Measurements from ENCODE around the gene CACNA2D3. TPM values are rescaled to one million over a fixed set of nuclear protein-coding genes. Genes with fewer than 3 reads are reported as not detected.

Gene CACNA2D3
- polyA plus RNA-seq, 1 donor = 0.97 TPM

DNA sequence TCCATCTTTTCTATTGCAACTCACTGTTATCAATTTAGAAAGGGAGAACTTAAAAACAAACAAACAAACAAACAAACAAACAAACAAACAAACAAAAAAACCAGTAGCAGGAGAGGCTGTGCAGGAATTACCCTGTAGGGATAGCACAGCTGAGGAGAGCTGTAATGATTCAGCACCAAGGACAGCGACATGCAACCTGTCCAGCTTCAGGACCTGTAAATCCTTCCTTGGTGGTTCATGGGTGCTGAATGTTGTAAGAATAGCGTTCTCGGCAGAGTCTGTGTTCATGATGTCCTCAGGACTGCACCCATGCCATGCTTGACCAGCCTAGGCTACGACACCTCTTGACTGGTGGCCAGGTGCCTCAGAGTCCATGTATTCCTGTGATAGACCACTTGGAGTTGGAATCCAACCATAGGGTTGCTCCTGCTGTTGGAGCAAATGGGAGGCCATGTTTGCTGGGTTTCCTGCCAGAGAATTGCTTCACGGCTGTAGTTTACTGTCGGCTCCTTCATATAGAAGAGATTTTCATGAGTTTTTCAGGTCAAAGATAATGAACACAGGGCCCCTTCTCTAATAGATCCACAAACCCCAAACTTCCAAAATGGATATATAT is 65.9 kb downstream of the CACNA2D3 start:
- H3K4me1 ChIP-seq (ENCODE audit: control insufficient read depth, insufficient read depth, low read length) = no peaks in the 10 kb centered on the region
- no peaks in the 10 kb centered on the region for H3K9me3 ChIP-seq (ENCODE audit: control insufficient read depth, low read depth, low read length)
- no peaks in the 10 kb centered on the region for H3K36me3 ChIP-seq (ENCODE audit: control insufficient read depth, insufficient read depth, low read length)
- WGBS (ENCODE audit: insufficient coverage, low lambda C conversion rate) = 90% methylated on average over 2 of the region's 6 CpGs
- peak; percentile 35 to 42 for DNase-seq
- H3K27me3 ChIP-seq (ENCODE audit: control insufficient read depth, insufficient read depth, low read length) = no peaks in the 10 kb centered on the region
- no peak overlapping the region for H3K27ac ChIP-seq (ENCODE audit: low read length)
- no peak overlapping the region for H3K4me3 ChIP-seq (ENCODE audit: low read length)

DNA sequence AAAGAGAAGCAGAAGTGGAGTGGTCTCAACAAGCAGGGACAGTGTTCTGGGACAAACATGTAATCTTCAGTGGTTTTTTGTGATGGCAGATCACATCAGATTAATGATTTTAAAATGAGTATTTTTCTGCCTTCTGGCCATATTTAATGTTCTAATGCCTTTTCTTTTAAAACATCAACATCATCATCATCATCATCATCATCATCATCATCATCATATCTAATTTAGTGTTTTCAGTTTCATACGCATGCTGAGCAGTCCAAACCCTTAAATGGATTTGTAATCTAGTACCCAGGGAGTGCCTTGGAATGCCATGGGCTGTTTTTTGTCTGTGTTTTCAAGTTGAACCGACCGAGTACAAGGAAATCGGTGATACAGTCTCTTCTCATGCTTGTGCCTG is 68.9 kb downstream of the CACNA2D3 start:
- no peak overlapping the region for H3K27ac ChIP-seq (ENCODE audit: low read length)
- H3K9me3 ChIP-seq (ENCODE audit: control insufficient read depth, low read depth, low read length) = no peaks in the 10 kb centered on the region
- no peaks in the 10 kb centered on the region for H3K36me3 ChIP-seq (ENCODE audit: control insufficient read depth, insufficient read depth, low read length)
- WGBS (ENCODE audit: insufficient coverage, low lambda C conversion rate) = no CpG with 5 or more reads among the region's 4 CpGs
- no peaks in the 10 kb centered on the region for H3K4me1 ChIP-seq (ENCODE audit: control insufficient read depth, insufficient read depth, low read length)
- H3K4me3 ChIP-seq (ENCODE audit: low read length) = no peak overlapping the region
- H3K27me3 ChIP-seq (ENCODE audit: control insufficient read depth, insufficient read depth, low read length) = no peaks in the 10 kb centered on the region
- no peak for DNase-seq

DNA sequence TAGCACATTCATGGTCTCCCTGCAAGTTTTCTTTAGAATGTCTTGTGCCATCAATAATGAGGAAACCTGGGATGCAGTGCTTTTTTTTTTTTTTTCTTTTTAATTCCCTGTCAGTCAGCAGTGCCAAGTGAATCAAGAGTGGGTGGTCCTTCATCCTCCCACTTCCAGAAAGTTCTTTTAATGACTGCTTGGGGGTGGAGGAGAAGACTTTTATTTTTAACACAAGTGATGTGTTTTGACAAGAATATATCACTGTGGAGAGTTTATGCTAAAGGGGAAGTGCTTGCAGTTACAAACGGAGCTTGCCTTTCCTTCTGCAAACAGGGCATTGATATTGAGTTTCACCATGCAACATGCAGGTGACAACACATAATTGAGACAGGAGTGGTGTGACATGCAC is 69.7 kb downstream of the CACNA2D3 start:
- Histone ChIP-seq H3K27ac (ENCODE audit: low read length) (no peak overlapping the region), H3K9me3 (ENCODE audit: control insufficient read depth, low read depth, low read length) (no peaks in the 10 kb centered on the region), H3K27me3 (ENCODE audit: control insufficient read depth, insufficient read depth, low read length) (no peaks in the 10 kb centered on the region), H3K36me3 (ENCODE audit: control insufficient read depth, insufficient read depth, low read length) (no peaks in the 10 kb centered on the region), H3K4me1 (ENCODE audit: control insufficient read depth, insufficient read depth, low read length) (no peaks in the 10 kb centered on the region), H3K4me3 (ENCODE audit: low read length) (no peak overlapping the region)
- 20% methylated on average over 1 of the region's 1 CpG for WGBS (ENCODE audit: insufficient coverage, low lambda C conversion rate)
- DNase-seq = no peak

DNA sequence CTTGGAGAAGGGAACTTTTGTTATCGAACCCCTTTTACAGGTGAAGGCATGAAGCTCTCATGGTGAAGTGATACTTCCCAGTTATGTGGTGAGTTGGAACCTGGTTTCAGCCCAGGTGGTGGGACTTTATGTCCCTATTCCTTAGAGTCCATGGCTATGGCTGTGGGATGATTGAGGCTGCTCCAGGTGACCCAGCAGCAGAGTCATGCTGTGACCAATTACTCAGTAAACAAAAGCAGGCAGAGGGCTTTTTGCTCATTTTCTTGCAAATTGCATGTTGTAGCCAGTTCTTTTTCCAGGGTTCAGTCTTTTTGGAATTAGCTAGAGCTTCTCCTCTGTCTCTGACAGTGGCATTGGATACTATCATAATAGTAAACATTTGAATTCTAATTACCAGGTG is 70.7 kb downstream of the CACNA2D3 start:
- Histone ChIP-seq H3K9me3 (ENCODE audit: control insufficient read depth, low read depth, low read length) (no peaks in the 10 kb centered on the region), H3K4me1 (ENCODE audit: control insufficient read depth, insufficient read depth, low read length) (no peaks in the 10 kb centered on the region), H3K27me3 (ENCODE audit: control insufficient read depth, insufficient read depth, low read length) (no peaks in the 10 kb centered on the region), H3K36me3 (ENCODE audit: control insufficient read depth, insufficient read depth, low read length) (no peaks in the 10 kb centered on the region), H3K27ac (ENCODE audit: low read length) (no peak overlapping the region), H3K4me3 (ENCODE audit: low read length) (no peak overlapping the region)
- WGBS (ENCODE audit: insufficient coverage, low lambda C conversion rate) = no CpG with 5 or more reads among the region's 1 CpG
- DNase-seq = no peak

DNA sequence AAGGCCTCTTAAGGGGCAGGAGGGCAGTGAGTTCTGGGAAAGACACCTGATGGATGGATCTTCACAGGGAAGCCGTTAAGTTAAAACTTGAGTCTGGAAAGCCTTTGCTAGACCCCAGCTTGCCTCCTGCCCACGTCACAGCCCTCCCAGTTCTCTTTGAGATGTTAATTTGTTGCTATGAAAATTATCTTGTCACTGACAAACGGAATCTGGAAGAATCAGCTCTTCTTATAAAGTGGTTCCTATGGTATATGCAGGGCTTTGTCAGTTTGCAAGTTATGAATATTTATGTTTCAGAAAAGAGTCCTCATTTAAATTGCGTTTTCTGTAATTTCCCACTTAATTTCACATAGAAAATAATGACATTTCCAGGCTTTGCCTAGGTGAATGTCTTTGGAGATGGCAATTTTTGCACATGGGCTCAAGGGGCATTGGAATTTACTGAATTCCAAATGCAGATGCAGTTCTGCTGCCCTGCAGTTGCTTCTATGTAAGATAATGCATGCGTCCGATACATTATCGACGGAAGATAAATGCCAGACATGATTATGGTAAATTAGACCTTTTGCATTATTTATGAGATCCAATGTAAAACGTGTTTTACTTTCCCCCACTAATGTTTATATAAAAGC is 74.1 kb downstream of the CACNA2D3 start:
- no peaks in the 10 kb centered on the region for H3K36me3 ChIP-seq (ENCODE audit: control insufficient read depth, insufficient read depth, low read length)
- no peak overlapping the region for H3K27ac ChIP-seq (ENCODE audit: low read length)
- DNase-seq = no peak
- 95% methylated on average over 4 of the region's 9 CpGs for WGBS (ENCODE audit: insufficient coverage, low lambda C conversion rate)
- H3K27me3 ChIP-seq (ENCODE audit: control insufficient read depth, insufficient read depth, low read length) = no peaks in the 10 kb centered on the region
- H3K4me1 ChIP-seq (ENCODE audit: control insufficient read depth, insufficient read depth, low read length) = no peaks in the 10 kb centered on the region
- H3K4me3 ChIP-seq (ENCODE audit: low read length) = no peak overlapping the region
- no peaks in the 10 kb centered on the region for H3K9me3 ChIP-seq (ENCODE audit: control insufficient read depth, low read depth, low read length)

DNA sequence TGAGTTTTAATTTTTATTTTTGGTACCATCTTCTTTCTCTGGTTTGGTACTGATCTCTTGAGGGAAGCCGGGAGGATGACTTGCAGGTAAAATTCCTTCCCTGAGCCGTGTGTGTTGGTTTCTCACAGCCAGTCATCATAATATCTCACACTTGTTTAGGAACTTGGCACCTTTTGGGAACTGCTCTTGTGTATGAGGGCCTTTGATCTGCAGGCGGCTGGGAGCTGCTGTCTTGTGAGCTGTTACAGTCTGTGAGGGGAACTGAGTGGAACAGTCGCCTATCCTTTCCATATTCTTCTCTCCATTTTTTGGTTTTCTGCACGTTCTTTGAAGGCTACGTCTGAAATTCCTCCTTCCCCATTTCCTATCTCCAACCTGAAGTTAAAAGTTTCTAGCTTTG is 75.2 kb downstream of the CACNA2D3 start:
- H3K36me3 ChIP-seq (ENCODE audit: control insufficient read depth, insufficient read depth, low read length) = no peaks in the 10 kb centered on the region
- no peaks in the 10 kb centered on the region for H3K9me3 ChIP-seq (ENCODE audit: control insufficient read depth, low read depth, low read length)
- DNase-seq = no peak
- WGBS (ENCODE audit: insufficient coverage, low lambda C conversion rate) = no CpG with 5 or more reads among the region's 6 CpGs
- no peak overlapping the region for H3K4me3 ChIP-seq (ENCODE audit: low read length)
- no peaks in the 10 kb centered on the region for H3K27me3 ChIP-seq (ENCODE audit: control insufficient read depth, insufficient read depth, low read length)
- H3K4me1 ChIP-seq (ENCODE audit: control insufficient read depth, insufficient read depth, low read length) = no peaks in the 10 kb centered on the region
- H3K27ac ChIP-seq (ENCODE audit: low read length) = no peak overlapping the region

DNA sequence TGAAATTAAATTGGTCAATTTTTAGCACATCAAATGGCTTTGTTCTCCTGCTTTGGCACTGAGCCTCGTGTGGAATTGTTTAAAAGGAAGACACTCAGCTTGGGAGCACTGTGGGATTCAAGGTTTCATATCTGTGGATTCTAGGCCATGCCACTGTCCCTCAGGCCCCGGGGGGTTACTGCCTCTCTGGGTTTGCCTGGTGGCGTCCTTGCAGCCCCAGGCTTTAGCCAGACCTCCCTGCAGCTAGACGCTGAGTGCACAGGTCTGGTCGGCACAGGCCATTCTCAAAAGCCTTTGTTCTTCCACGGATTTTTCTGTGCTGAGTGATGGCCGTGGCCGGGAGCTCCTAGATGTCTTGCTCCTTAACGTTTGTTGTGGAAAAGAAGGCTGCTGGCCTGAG is 76.2 kb downstream of the CACNA2D3 start:
- Histone ChIP-seq H3K4me1 (ENCODE audit: control insufficient read depth, insufficient read depth, low read length) (no peaks in the 10 kb centered on the region), H3K27me3 (ENCODE audit: control insufficient read depth, insufficient read depth, low read length) (no peaks in the 10 kb centered on the region), H3K4me3 (ENCODE audit: low read length) (no peak overlapping the region), H3K27ac (ENCODE audit: low read length) (no peak overlapping the region), H3K9me3 (ENCODE audit: control insufficient read depth, low read depth, low read length) (no peaks in the 10 kb centered on the region), H3K36me3 (ENCODE audit: control insufficient read depth, insufficient read depth, low read length) (no peaks in the 10 kb centered on the region)
- 91% methylated on average over 1 of the region's 9 CpGs for WGBS (ENCODE audit: insufficient coverage, low lambda C conversion rate)
- DNase-seq = no peak

DNA sequence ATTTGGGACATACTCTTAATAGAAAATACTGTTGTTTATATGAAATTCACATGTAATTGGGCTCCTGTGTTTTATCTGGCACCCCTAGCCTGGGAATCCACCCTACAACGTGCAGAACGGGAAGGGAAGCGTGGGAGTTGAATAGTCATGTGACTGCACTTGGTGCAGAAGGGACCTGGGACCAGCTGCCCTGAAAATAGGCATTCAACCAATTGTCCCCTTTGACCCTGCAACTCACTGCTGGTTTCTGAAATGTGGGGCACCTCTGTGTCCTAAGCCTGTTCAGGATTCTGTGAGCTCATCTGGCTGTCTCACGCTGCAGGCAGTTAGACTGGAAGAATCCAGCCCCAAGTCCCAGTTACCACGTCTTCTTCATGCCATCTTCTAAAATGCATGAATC is 79.7 kb downstream of the CACNA2D3 start:
- no peak overlapping the region for H3K4me3 ChIP-seq (ENCODE audit: low read length)
- H3K27me3 ChIP-seq (ENCODE audit: control insufficient read depth, insufficient read depth, low read length) = no peaks in the 10 kb centered on the region
- DNase-seq = no peak
- H3K27ac ChIP-seq (ENCODE audit: low read length) = no peak overlapping the region
- no CpG with 5 or more reads among the region's 5 CpGs for WGBS (ENCODE audit: insufficient coverage, low lambda C conversion rate)
- H3K4me1 ChIP-seq (ENCODE audit: control insufficient read depth, insufficient read depth, low read length) = no peaks in the 10 kb centered on the region
- H3K36me3 ChIP-seq (ENCODE audit: control insufficient read depth, insufficient read depth, low read length) = no peaks in the 10 kb centered on the region
- no peaks in the 10 kb centered on the region for H3K9me3 ChIP-seq (ENCODE audit: control insufficient read depth, low read depth, low read length)

DNA sequence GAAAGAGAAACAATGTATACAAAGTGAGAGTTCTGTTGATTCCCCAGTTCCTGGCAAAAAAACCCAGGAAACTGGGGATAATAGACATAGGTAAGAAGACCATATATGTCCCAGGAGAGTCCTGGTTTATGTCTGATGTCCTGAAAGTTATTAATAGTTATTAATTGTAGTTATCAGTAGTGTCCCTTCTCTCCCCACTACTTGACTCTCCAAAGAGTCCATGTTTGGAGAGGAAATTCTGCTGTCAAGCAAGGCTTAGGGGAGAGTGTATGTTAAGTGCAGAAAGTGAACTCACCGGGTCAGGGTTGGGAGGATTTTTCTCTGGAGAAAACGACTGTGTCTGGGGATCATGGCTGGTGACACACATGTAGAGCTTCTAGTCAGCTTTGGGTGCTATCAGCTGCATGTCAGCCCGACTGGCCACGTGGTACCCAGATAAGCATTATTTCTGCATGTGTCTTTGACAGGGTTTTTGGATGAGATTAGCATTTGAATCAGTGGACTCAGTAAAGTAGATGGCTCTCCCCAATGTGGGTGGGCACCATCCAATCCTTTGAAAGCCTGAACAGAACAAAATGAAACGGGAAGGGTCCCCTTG is 80.4 kb downstream of the CACNA2D3 start:
- Histone ChIP-seq H3K4me3 (ENCODE audit: low read length) (no peak overlapping the region), H3K36me3 (ENCODE audit: control insufficient read depth, insufficient read depth, low read length) (no peaks in the 10 kb centered on the region), H3K9me3 (ENCODE audit: control insufficient read depth, low read depth, low read length) (no peaks in the 10 kb centered on the region), H3K27me3 (ENCODE audit: control insufficient read depth, insufficient read depth, low read length) (no peaks in the 10 kb centered on the region), H3K27ac (ENCODE audit: low read length) (no peak overlapping the region), H3K4me1 (ENCODE audit: control insufficient read depth, insufficient read depth, low read length) (no peaks in the 10 kb centered on the region)
- WGBS (ENCODE audit: insufficient coverage, low lambda C conversion rate) = no CpG with 5 or more reads among the region's 5 CpGs
- DNase-seq = no peak

DNA sequence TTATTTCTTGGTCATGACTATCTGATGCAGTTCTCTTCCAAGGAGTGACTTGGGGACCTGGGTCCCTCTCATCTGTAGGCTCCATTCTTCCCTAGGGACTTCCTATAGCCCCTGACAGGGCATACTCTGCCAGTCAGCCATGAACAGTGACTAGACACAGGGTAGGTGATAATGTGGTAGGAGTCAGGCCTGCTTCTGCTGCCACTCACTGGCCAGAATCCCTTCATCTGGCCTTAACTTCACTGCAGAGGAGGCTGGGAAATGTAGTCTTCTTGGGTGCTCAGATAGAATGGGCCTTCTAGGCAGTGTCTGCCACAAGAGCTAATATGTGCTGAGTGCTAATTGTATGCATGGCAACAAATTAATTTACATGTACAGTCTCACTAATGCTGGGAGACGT is 84.5 kb downstream of the CACNA2D3 start:
- no peaks in the 10 kb centered on the region for H3K9me3 ChIP-seq (ENCODE audit: control insufficient read depth, low read depth, low read length)
- no peaks in the 10 kb centered on the region for H3K4me1 ChIP-seq (ENCODE audit: control insufficient read depth, insufficient read depth, low read length)
- no peak overlapping the region for H3K4me3 ChIP-seq (ENCODE audit: low read length)
- no CpG with 5 or more reads among the region's 1 CpG for WGBS (ENCODE audit: insufficient coverage, low lambda C conversion rate)
- H3K27me3 ChIP-seq (ENCODE audit: control insufficient read depth, insufficient read depth, low read length) = no peaks in the 10 kb centered on the region
- no peak overlapping the region for H3K27ac ChIP-seq (ENCODE audit: low read length)
- no peak for DNase-seq
- H3K36me3 ChIP-seq (ENCODE audit: control insufficient read depth, insufficient read depth, low read length) = no peaks in the 10 kb centered on the region

DNA sequence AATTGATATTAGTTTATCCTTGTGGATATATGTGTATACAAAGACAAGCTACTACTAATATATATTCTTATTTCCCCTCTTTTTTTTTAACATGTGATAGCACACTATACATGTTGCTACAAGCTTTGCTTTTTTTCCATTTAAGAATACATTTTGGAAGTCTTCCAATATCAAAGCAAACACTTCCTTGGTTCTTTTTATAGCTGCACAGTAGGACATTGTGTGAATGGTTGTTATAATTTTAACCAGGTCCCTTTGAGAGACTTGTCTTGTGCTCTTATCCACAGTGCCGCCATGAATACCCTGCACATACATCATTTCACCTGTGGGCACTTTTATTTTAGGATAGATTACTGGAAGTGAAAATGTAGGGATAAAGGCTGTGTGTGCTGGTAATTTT is 88.7 kb downstream of the CACNA2D3 start:
- H3K27me3 ChIP-seq (ENCODE audit: control insufficient read depth, insufficient read depth, low read length) = no peaks in the 10 kb centered on the region
- no CpG with 5 or more reads among the region's 1 CpG for WGBS (ENCODE audit: insufficient coverage, low lambda C conversion rate)
- H3K9me3 ChIP-seq (ENCODE audit: control insufficient read depth, low read depth, low read length) = no peaks in the 10 kb centered on the region
- no peaks in the 10 kb centered on the region for H3K36me3 ChIP-seq (ENCODE audit: control insufficient read depth, insufficient read depth, low read length)
- no peak overlapping the region for H3K4me3 ChIP-seq (ENCODE audit: low read length)
- DNase-seq = no peak
- no peaks in the 10 kb centered on the region for H3K4me1 ChIP-seq (ENCODE audit: control insufficient read depth, insufficient read depth, low read length)
- H3K27ac ChIP-seq (ENCODE audit: low read length) = no peak overlapping the region
